Measurements from ENCODE around the gene ZNF605. TPM values are rescaled to one million over a fixed set of nuclear protein-coding genes. Genes with fewer than 3 reads are reported as not detected.
"Not testable (repeated sequence)": the region's sequence is repeated elsewhere in the genome, so short reads cannot be mapped to it uniquely, and the experiment has no call there.

Gene ZNF605
- total and polyA plus RNA-seq, 7 donors, result 1.6 to 8.8 (median 6.6) TPM

DNA sequence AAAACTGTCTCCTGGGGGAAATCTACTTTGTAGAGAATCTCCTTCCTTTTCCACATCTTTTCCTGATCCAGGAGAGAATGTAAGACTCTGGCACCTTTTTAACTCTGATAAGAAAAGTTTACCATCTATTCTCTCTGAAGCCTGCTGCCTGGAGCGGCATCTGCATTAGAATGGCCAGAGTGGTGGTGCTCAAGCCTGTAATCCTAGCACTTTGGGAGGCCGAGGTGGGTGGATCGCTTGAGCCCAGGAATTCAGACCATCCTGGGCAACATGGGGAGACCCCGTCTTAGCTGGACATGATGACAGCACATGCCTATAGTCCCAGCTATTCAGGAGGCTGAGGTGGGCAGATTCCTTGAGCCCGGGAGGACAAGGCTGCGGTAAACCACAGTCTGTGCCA, 67.3 kb downstream of the ZNF605 start:
- TF ChIP-seq, protein P1, sequence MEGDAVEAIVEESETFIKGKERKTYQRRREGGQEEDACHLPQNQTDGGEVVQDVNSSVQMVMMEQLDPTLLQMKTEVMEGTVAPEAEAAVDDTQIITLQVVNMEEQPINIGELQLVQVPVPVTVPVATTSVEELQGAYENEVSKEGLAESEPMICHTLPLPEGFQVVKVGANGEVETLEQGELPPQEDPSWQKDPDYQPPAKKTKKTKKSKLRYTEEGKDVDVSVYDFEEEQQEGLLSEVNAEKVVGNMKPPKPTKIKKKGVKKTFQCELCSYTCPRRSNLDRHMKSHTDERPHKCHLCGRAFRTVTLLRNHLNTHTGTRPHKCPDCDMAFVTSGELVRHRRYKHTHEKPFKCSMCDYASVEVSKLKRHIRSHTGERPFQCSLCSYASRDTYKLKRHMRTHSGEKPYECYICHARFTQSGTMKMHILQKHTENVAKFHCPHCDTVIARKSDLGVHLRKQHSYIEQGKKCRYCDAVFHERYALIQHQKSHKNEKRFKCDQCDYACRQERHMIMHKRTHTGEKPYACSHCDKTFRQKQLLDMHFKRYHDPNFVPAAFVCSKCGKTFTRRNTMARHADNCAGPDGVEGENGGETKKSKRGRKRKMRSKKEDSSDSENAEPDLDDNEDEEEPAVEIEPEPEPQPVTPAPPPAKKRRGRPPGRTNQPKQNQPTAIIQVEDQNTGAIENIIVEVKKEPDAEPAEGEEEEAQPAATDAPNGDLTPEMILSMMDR (IDR thresholded peaks at IDR 0.05), result no peak
- DNase-seq, result no peak
- H3K36me3 ChIP-seq (ENCODE audit: insufficient read depth in 1 of 2, low read depth in 1 of 2), result peaks cover 4 to 10% of the 10 kb centered on the region in 2 donors
- ATAC-seq, result no peak
- no peak overlapping the region for H3K27ac ChIP-seq
- H3K4me3 ChIP-seq, result peak overlapping the region; percentile 89
- intact Hi-C loops (cut with DNase I), result no loop called here
- no peaks in the 10 kb centered on the region for H3K27me3 ChIP-seq (ENCODE audit: insufficient read depth in 3 of 3, low read length in 2 of 3)
- WGBS, 3 donors, result 65 to 68% (median 67%) methylated on average over 6 of the region's 6 CpGs
- no peaks in the 10 kb centered on the region for H3K4me1 ChIP-seq
- H3K9me3 ChIP-seq, result peaks cover 7% of the 10 kb centered on the region

DNA sequence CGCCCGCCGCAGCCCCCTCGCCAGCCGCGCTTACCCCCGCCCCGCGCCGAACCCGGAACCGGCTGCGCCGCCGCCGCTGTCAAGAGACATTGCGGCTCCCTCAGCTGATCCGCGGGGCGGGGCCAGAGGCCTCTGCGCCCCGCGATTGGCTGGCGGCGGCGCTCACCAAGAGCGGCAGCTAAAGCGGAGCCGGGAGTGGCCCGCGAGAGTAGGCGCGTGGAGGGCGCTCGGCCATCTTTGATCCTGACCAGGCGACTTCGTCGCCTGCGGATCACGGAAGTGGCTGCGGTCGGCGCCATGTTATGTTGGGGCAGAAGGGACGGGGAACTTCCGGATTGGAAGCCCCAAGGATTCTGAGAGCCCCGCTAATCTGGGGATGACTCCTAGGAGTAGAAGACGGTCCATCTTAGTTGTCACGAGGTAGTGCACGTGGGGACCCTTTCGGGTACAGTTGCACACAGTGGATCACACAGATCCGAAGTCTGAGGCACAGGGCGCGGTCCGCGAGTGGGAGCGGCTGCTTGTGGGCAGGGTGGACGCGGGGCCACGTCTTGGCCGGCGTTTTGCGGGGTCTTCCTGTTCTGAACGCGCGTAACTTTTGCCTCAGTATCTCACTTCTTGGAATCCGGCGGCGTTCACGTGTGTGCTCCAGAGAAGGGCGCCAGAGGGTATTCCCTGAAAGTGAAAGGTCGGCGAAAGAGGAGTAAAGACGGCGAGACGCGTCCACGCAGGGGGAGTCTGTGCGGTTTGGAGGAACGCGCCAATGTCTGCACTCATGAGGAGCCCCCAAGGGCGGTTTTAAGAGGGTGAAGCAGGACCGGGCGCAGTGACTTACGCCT, 68.4 kb downstream of the ZNF605 start, which contains the start of gene CHFR:
CHFR (minus strand) TSS at position 93 of the 839 bp plus-strand sequence. CDS start 277 bp downstream, outside the sequence.
- peak within 1 kb of the TSS; percentile 94 for H3K27ac ChIP-seq
- DNase-seq (peak; percentile 97 to 98), ATAC-seq (peak; percentile 99 to 100 (median 99))
- peaks cover 4 to 13% of the 10 kb centered on the region in 2 donors for H3K36me3 ChIP-seq (ENCODE audit: insufficient read depth in 1 of 2, low read depth in 1 of 2)
- peaks cover 7% of the 10 kb centered on the region for H3K9me3 ChIP-seq
- intact Hi-C loops (cut with DNase I), result no loop called here
- H3K4me3 ChIP-seq, result peak within 1 kb of the TSS; percentile 89
- H3K27me3 ChIP-seq (ENCODE audit: insufficient read depth in 3 of 3, low read length in 2 of 3), result no peaks in the 10 kb centered on the region
- TF ChIP-seq, protein P1 (IDR thresholded peaks at IDR 0.05), result no peak
- WGBS, 3 donors, result 1% methylated on average over 75 to 84 of the region's 84 CpGs
- H3K4me1 ChIP-seq, result no peaks in the 10 kb centered on the region

DNA sequence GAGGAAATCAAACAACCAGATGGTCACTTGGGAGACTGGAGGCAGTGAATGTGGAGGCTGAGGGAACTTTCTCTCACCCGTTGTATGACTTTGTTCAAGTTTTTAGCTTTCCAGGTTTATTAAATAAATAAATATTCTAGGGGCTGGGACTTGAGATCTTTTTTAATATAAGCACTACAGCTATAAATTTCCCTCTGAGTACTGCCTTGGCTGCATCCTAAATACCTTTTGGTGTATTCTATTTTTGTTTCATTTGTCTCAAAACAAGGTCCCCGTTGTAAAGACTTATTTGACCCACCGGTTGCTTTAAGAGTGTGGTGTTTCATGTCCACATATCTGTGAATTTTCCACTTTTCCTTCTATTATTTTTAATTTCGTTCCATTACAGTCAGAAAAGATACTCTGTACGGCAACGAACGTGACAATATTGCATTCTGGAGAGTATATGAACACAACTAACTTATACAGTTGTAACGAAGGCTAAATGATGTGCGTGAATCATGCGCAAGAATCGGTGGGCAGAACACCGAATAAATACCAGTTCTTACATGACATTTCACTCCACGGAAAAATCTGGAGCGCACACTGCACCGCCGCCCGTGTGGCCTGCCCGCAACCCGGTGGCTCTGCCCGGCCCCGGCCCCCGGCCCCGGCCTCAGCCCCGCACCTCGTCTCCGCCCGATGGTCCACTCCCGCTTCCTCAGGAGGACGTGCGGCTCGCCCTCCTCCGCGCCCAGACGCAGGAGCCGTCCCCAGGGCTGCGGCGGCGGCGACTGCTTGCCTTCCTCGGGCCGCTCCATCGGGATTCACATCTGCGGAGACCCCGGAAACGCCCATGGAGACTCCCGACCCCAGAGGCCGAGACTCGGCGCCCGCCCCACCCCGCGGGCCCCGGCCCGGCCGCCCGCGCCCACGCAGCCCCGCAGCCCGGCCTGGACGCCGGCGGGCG, 69.3 kb downstream of the ZNF605 start:
- DNase-seq, result peak in 1 of 2 donors; percentile 33
- peaks cover 7% of the 10 kb centered on the region for H3K9me3 ChIP-seq
- WGBS, 3 donors, result 10 to 12% (median 10%) methylated on average over 45 to 64 of the region's 64 CpGs
- peak overlapping the region; percentile 94 for H3K27ac ChIP-seq
- H3K36me3 ChIP-seq (ENCODE audit: insufficient read depth in 1 of 2, low read depth in 1 of 2), result peaks cover 4 to 13% of the 10 kb centered on the region in 2 donors
- no peaks in the 10 kb centered on the region for H3K27me3 ChIP-seq (ENCODE audit: insufficient read depth in 3 of 3, low read length in 2 of 3)
- TF ChIP-seq, protein P1 (IDR thresholded peaks at IDR 0.05), result no peak
- no peaks in the 10 kb centered on the region for H3K4me1 ChIP-seq
- intact Hi-C loops (cut with DNase I), result no loop called here
- peak overlapping the region; percentile 89 for H3K4me3 ChIP-seq
- no peak for ATAC-seq

DNA sequence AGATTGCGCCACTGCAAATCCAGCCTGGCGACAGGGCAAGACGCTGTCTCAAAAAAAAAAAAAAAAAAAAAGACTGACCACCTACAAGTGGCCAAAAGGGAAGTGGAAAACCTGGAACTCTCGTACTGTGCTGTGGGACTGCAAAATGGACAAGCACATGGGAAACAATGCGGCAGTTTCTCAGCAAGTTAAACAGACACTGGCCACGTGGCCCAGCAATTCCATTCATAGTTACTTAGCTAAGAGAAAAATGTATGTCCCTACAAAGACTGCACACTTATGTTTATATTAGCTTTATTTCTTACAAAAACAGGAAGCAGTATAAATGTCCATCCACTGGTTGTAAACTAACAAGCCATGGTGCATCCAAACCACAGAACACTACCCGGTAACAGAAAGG, 74.3 kb downstream of the ZNF605 start:
- H3K9me3 ChIP-seq, result peaks cover 2% of the 10 kb centered on the region
- intact Hi-C loops (cut with DNase I), result no loop called here
- ATAC-seq (no peak), DNase-seq (no peak)
- H3K4me3 ChIP-seq, result no peak overlapping the region
- TF ChIP-seq, protein P1 (IDR thresholded peaks at IDR 0.05), result no peak
- 88 to 90% (median 90%) methylated on average over 7 of the region's 7 CpGs for WGBS, 3 donors
- peaks cover 4 to 32% of the 10 kb centered on the region in 2 donors for H3K36me3 ChIP-seq (ENCODE audit: insufficient read depth in 1 of 2, low read depth in 1 of 2)
- H3K27ac ChIP-seq, result no peak overlapping the region
- H3K4me1 ChIP-seq, result no peaks in the 10 kb centered on the region
- H3K27me3 ChIP-seq (ENCODE audit: insufficient read depth in 3 of 3, low read length in 2 of 3), result no peaks in the 10 kb centered on the region

DNA sequence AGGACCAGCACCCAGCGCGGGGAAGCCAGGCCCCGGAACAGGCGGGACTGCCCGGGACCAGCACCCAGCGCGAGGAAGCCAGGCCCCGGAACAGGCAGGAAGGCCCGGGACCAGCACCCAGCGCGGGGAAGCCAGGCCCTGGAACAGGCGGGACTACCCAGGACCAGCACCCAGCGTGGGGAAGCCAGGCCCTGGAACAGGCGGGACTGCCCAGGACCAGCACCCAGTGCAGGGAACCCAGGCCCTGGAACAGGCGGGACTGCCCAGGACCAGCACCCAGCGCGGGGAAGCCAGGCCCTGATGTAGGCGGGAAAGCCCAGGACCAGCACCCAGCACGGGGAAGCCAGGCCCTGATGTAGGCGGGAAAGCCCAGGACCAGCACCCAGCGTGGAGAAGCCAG, 81.5 kb downstream of the ZNF605 start:
- DNase-seq; H3K9me3 ChIP-seq; H3K27ac ChIP-seq; H3K4me1 ChIP-seq; H3K27me3 ChIP-seq (ENCODE audit: insufficient read depth in 3 of 3, low read length in 2 of 3); H3K4me3 ChIP-seq; intact Hi-C loops (cut with DNase I); ATAC-seq: not testable (repeated sequence)
- H3K36me3 ChIP-seq (ENCODE audit: insufficient read depth in 1 of 2, low read depth in 1 of 2), result peaks cover 4 to 81% of the 10 kb centered on the region in 2 donors
- WGBS, 3 donors, result 93 to 99% (median 94%) methylated on average over 17 to 21 of the region's 21 CpGs

Data from psoas muscle (tissue), 8 donors.